Transverse colon (tissue), 4 donors: Measurements from ENCODE around the gene TRMT1. TPM values are rescaled to one million over a fixed set of nuclear protein-coding genes. Genes with fewer than 3 reads are reported as not detected.

Experiments
- DNase-seq: peaks from one replicate; pipeline ENCODE4 v3.0.0-alpha.2; 2019
- H3K27ac ChIP-seq, 4 donors: fragments of 200-600 bp; sonication (generic); 2 replicates each; pipeline ENCODE4 v1.5.1; 2016 to 2018; ENCODE audit warnings: inconsistent platforms in 4 of 4
- H3K27me3 ChIP-seq: fragments of 200-600 bp; sonication (generic); 2 replicates; pipeline ENCODE4 v1.5.1; 2017; ENCODE audit warnings: inconsistent platforms
- H3K36me3 ChIP-seq, 4 donors: fragments of 200-600 bp; sonication (generic); 2 replicates each; pipeline ENCODE4 v1.5.1; 2017 to 2019; ENCODE audit warnings: inconsistent platforms in 4 of 4
- H3K4me1 ChIP-seq, 4 donors: fragments of 200-600 bp; sonication (generic); 2 replicates each; pipeline ENCODE4 v1.5.1; 2017 to 2020; ENCODE audit warnings: inconsistent platforms in 4 of 4
- H3K4me3 ChIP-seq, 4 donors: fragments of 200-600 bp; sonication (generic); 1 replicate in 1 of 4; 2 replicates in 3 of 4; pipeline versions ENCODE4 v1.5.1 to v1.6.1; 2017 to 2019; ENCODE audit warnings: inconsistent platforms in 4 of 4
- H3K9me3 ChIP-seq, 2 donors: fragments of 200-600 bp; sonication (generic); 2 replicates each; pipeline ENCODE4 v1.5.1; 2017 to 2019; ENCODE audit warnings: inconsistent platforms in 2 of 2
- EP300 ChIP-seq: sonication (generic); formaldehyde crosslinking; IDR thresholded peaks from one replicate; pipeline ENCODE4 v1.6.1; 2017; ENCODE audit warnings: antibody characterized with exemption, low read depth
- POLR2A ChIP-seq: fragments of 450-650 bp; IDR thresholded peaks from one replicate; pipeline ENCODE4 v1.6.1; 2016; ENCODE audit warnings: antibody characterized with exemption, mild to moderate bottlenecking, moderate library complexity
- POLR2AphosphoS5 ChIP-seq, 3 donors: sonication (generic); formaldehyde crosslinking; IDR thresholded peaks; one replicate each; pipeline ENCODE4 v1.6.1; 2016; ENCODE audit warnings: antibody characterized with exemption in 3 of 3
- whole genome bisulfite sequencing, 2 donors: methylation state at CpG; one replicate each; pipeline ENCODE4 v1.1.5; 2018; ENCODE audit warnings: low coverage in 1 of 2; 5-methylcytosine and 5-hydroxymethylcytosine counted together
- in situ Hi-C, 4 donors: fragments of 200-750 bp; cut with MboI; loops; one replicate each; pipeline versions ENCODE4 v1.15.0 to v1.15.1; 2017; ENCODE audit warnings: low sequenced_read_pairs in 3 of 4, low pct_ligation_motif_present in 1 of 4, low pct_unique_long_range_greater_than_20kb in 1 of 4
- intact Hi-C: fragments of 100-400 bp; cut with DNase I; formaldehyde crosslinking; loops from one replicate; pipeline ENCODE4 v1.15.1; 2023; ENCODE audit warnings: low total_unique reads
- total RNA-seq, 4 donors: library from RNA; depleted of rRNA; stranded (reverse); fragments of >200 nt; gene quantifications; one replicate each; pipeline ENCODE4 v1.1.0, GENCODE V29; 2016
- TF ChIP-seq, protein P1 (sequence below), 5 experiments: fragments of 200-600 bp in 3 of 5; fragments of 450-650 bp in 2 of 5; sonication (generic) in 3 of 5; IDR thresholded peaks; 1 replicate in 2 of 5; 2 replicates in 3 of 5; pipeline ENCODE4 v1.5.1; 2016 to 2017; ENCODE audit warnings: antibody characterized with exemption in 5 of 5, inconsistent platforms in 3 of 5, mild to moderate bottlenecking in 2 of 5, moderate library complexity in 1 of 5

The TRMT1 gene
- total RNA-seq, 4 donors from 2014 or later: 26.6 to 199 (median 60.7) TPM

DNA sequence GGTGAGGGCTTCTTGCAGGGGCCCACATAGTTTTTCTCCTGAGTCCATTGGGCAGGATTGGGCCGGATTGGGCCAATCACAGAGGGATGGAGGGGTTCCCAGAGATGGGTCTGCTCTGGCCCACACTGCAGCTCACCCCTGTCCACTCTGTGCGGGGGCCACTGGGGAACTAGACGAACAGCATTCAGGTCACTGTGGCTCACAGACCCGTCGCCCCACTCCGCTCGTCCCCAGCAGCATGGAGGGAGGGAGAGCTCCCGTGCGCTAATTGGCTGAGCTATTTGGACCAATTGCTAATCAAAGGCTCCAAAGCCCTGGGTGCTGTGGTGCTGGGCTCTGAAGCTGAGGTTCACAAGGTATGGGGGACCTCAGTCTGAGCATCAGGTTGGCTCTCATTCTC, 12.8 kb upstream of the TRMT1 start:
- Histone ChIP-seq H3K4me1 (peaks cover 0 to 3% (median 0%) of the 10 kb centered on the region in 4 donors), H3K36me3 (no peaks in the 10 kb centered on the region), H3K27ac (no peak overlapping the region), H3K4me3 (no peak overlapping the region), H3K9me3 (no peaks in the 10 kb centered on the region), H3K27me3 (no peaks in the 10 kb centered on the region)
- in situ Hi-C loops (no loop called here), intact Hi-C loops (loop anchor here (5.0 kb wide), 1 partner anchor 133 kb away; no protein-coding TSS in a partner anchor)
- WGBS, 2 donors: 92% methylated on average over 9 of the region's 9 CpGs; no CpG with 5 or more reads in 1 of the 2 donors
- TF ChIP-seq, protein P1, sequence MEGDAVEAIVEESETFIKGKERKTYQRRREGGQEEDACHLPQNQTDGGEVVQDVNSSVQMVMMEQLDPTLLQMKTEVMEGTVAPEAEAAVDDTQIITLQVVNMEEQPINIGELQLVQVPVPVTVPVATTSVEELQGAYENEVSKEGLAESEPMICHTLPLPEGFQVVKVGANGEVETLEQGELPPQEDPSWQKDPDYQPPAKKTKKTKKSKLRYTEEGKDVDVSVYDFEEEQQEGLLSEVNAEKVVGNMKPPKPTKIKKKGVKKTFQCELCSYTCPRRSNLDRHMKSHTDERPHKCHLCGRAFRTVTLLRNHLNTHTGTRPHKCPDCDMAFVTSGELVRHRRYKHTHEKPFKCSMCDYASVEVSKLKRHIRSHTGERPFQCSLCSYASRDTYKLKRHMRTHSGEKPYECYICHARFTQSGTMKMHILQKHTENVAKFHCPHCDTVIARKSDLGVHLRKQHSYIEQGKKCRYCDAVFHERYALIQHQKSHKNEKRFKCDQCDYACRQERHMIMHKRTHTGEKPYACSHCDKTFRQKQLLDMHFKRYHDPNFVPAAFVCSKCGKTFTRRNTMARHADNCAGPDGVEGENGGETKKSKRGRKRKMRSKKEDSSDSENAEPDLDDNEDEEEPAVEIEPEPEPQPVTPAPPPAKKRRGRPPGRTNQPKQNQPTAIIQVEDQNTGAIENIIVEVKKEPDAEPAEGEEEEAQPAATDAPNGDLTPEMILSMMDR (IDR thresholded peaks at IDR 0.05): no peak
- TF ChIP-seq POLR2AphosphoS5 (IDR thresholded peaks at IDR 0.05) (no peak), POLR2A (no peak), EP300 (no peak)
- no peak for DNase-seq

DNA sequence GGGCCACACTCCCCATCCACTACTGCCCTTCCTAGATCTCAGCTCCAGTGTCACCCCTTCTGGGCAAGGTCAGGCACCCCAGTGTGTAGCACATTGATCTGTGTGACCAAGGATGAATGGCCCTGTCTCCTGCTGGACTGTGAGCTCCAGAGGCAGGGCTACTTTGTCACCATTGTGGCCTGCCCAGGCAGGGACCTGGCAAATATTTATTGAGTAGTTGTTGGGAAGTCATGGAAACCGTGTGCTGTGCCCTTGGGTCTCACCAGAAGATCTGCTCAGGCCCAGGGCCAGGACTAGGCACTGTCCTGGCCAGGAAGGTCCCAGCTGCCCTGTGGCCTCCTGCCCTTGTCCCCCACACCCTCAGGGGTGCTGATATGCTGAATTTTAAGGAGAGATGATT, 12.0 kb upstream of the TRMT1 start:
- in situ Hi-C loops: no loop called here
- intact Hi-C loops: loop anchor here (5.0 kb wide), 1 partner anchor 134 kb away; no protein-coding TSS in a partner anchor

DNA sequence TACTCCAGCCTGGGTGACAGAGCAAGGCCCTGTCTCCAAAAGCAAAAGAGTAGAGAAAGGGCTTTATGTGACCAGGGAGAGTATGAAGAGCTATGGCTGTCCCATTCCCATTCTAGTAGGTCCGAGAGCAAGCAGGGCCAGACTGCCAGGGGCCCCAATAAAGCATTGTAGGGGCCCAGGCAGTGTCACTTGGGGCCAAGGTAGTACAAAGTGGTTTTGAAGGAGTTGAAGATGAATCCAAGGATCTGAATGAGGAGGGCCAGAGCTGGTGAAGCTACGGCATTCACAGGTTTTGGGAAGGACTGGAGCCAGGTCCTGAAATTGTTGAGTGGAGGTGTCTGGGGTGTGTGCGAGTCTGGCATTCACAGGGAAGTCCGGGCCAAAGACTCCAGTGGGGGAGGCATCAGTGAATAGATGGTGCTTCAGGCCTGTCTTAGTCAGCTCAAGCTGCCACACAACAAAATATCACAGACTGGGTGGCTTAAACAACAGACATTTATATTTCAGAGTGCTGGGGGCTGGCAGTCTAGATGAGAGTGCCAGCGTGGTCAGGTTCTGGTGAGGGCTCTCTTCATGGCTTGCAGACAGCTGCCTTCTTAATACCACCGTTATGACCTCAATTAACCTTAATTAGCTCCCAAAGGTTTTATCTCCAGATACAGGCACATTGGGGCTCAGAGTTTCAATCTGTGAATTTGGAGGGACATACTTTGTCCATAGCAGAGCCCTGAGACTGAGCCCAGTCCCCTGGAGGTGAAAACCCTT, 11.5 kb upstream of the TRMT1 start:
- DNase-seq: no peak
- intact Hi-C loops: loop anchor here (5.0 kb wide), 1 partner anchor 134 kb away; no protein-coding TSS in a partner anchor
- 60 to 92% methylated on average over 2 to 6 of the region's 6 CpGs for WGBS, 2 donors
- Histone ChIP-seq H3K27ac (no peak overlapping the region), H3K36me3 (no peaks in the 10 kb centered on the region), H3K27me3 (no peaks in the 10 kb centered on the region), H3K4me1 (no peaks in the 10 kb centered on the region), H3K9me3 (no peaks in the 10 kb centered on the region), H3K4me3 (no peak overlapping the region)
- TF ChIP-seq POLR2AphosphoS5 (IDR thresholded peaks at IDR 0.05) (no peak), POLR2A (no peak), EP300 (no peak)
- TF ChIP-seq, protein P1 (IDR thresholded peaks at IDR 0.05): no peak
- in situ Hi-C loops: no loop called here

More for the DNA sequence above, 12.0 kb upstream of the TRMT1 start:
- no peaks in the 10 kb centered on the region for H3K27me3 ChIP-seq
- no peaks in the 10 kb centered on the region for H3K9me3 ChIP-seq
- DNase-seq: no peak
- peaks cover 0 to 3% (median 0%) of the 10 kb centered on the region in 4 donors for H3K4me1 ChIP-seq
- H3K27ac ChIP-seq: no peak overlapping the region
- no peak overlapping the region for H3K4me3 ChIP-seq
- TF ChIP-seq POLR2AphosphoS5 (IDR thresholded peaks at IDR 0.05) (no peak), EP300 (no peak), POLR2A (no peak)
- TF ChIP-seq, protein P1 (IDR thresholded peaks at IDR 0.05): no peak
- 75% methylated on average over 1 of the region's 1 CpG; no CpG with 5 or more reads in 1 of the 2 donors for WGBS, 2 donors
- H3K36me3 ChIP-seq: no peaks in the 10 kb centered on the region

DNA sequence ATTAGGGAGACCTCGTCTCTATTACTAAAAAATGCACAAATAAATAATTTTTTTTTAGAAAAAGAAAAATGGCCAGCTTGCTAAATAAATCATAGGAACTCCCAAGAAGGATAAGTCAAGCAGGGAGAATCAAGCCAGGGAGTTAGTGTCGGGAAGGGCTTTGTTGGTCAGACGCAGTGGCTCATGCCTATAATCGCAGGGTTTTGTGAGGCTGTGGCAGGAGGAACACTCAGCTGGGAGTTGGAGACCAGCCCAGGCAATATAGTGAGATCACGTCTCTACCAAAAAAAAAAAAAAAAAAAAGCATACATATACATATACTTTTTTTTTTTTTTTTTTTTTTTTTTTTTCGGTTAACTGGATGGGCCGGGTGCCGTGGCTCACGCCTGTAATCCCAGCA, 10.5 kb upstream of the TRMT1 start:
- H3K36me3 ChIP-seq: no peaks in the 10 kb centered on the region
- no peaks in the 10 kb centered on the region for H3K4me1 ChIP-seq
- WGBS, 2 donors: 88% methylated on average over 9 of the region's 9 CpGs; no CpG with 5 or more reads in 1 of the 2 donors
- in situ Hi-C loops (no loop called here), intact Hi-C loops (loop anchor here (5.0 kb wide), 1 partner anchor 135 kb away; no protein-coding TSS in a partner anchor)
- H3K4me3 ChIP-seq: no peak overlapping the region
- DNase-seq: no peak
- H3K9me3 ChIP-seq: no peaks in the 10 kb centered on the region
- H3K27ac ChIP-seq: no peak overlapping the region
- no peaks in the 10 kb centered on the region for H3K27me3 ChIP-seq
- no peak for TF ChIP-seq POLR2A
- no peak for TF ChIP-seq EP300
- TF ChIP-seq, protein P1 (IDR thresholded peaks at IDR 0.05): no peak
- TF ChIP-seq POLR2AphosphoS5 (IDR thresholded peaks at IDR 0.05): no peak
